Progenitor cell of endocrine pancreas (in vitro differentiated cells): ENCODE measurements around the gene NT5DC2. TPM values are rescaled to one million over a fixed set of nuclear protein-coding genes. Genes with fewer than 3 reads are reported as not detected.

Source experiments
- DNase-seq: peaks from one replicate; pipeline ENCODE4 v3.0.0; 2021; ENCODE audit warnings: low spot score; ENCODE audit not compliant: unreplicated experiment
- H3K27ac Mint-ChIP-seq: 2 replicates; pipeline ENCODE4 v1.8.0; 2021; ENCODE audit warnings: mild to moderate bottlenecking, moderate library complexity, mixed read lengths
- H3K27me3 Mint-ChIP-seq: 2 replicates; pipeline ENCODE4 v1.8.0; 2021; ENCODE audit warnings: mixed read lengths
- H3K36me3 Mint-ChIP-seq: 2 replicates; pipeline ENCODE4 v1.8.0; 2022; ENCODE audit warnings: mixed read lengths; ENCODE audit not compliant: insufficient read depth
- H3K4me1 Mint-ChIP-seq: 2 replicates; pipeline ENCODE4 v1.8.0; 2021; ENCODE audit warnings: low read depth, mixed read lengths
- H3K4me3 Mint-ChIP-seq: 2 replicates; pipeline ENCODE4 v1.8.0; 2021; ENCODE audit warnings: low read depth, mild to moderate bottlenecking, moderate library complexity, mixed read lengths
- H3K9me3 Mint-ChIP-seq: 2 replicates; pipeline ENCODE4 v1.8.0; 2021; ENCODE audit warnings: low read depth, mixed read lengths
- total RNA-seq: library from RNA; stranded (reverse); gene quantifications from 2 replicates; pipeline ENCODE4 v1.2.1, GENCODE V29; 2021
- TF ChIP-seq, protein P1 (sequence below): fragments of 200-600 bp; sonication (generic); IDR thresholded peaks from one replicate; pipeline ENCODE4 v1.5.0; 2021; ENCODE audit warnings: antibody characterized with exemption, mild to moderate bottlenecking; ENCODE audit not compliant: unreplicated experiment

NT5DC2 gene
- total RNA-seq, 1 donor from 2014 or later = 269 TPM

- H3K4me1 Mint-ChIP-seq = no peaks in the 10 kb centered on the region
- no peak for DNase-seq
- H3K27ac Mint-ChIP-seq = no peak overlapping the region
- no peak overlapping the region for H3K4me3 Mint-ChIP-seq
- H3K27me3 Mint-ChIP-seq = no peaks in the 10 kb centered on the region
- TF ChIP-seq, protein P1, sequence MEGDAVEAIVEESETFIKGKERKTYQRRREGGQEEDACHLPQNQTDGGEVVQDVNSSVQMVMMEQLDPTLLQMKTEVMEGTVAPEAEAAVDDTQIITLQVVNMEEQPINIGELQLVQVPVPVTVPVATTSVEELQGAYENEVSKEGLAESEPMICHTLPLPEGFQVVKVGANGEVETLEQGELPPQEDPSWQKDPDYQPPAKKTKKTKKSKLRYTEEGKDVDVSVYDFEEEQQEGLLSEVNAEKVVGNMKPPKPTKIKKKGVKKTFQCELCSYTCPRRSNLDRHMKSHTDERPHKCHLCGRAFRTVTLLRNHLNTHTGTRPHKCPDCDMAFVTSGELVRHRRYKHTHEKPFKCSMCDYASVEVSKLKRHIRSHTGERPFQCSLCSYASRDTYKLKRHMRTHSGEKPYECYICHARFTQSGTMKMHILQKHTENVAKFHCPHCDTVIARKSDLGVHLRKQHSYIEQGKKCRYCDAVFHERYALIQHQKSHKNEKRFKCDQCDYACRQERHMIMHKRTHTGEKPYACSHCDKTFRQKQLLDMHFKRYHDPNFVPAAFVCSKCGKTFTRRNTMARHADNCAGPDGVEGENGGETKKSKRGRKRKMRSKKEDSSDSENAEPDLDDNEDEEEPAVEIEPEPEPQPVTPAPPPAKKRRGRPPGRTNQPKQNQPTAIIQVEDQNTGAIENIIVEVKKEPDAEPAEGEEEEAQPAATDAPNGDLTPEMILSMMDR = no peak
- peaks cover 21% of the 10 kb centered on the region for H3K36me3 Mint-ChIP-seq
- H3K9me3 Mint-ChIP-seq = no peaks in the 10 kb centered on the region
These were observed 30.3 kb upstream of the NT5DC2 start for GRCh38 chr3:52563984-52564383.

GRCh38 chr3:52561028-52561747 is 27.5 kb upstream of the NT5DC2 start:
- TF ChIP-seq, protein P1 = no peak
- no peak for DNase-seq
- Mint-ChIP-seq H3K4me1 (no peaks in the 10 kb centered on the region), H3K36me3 (peaks cover 15% of the 10 kb centered on the region), H3K9me3 (no peaks in the 10 kb centered on the region), H3K27ac (no peak overlapping the region), H3K4me3 (no peak overlapping the region), H3K27me3 (no peaks in the 10 kb centered on the region)

DNA sequence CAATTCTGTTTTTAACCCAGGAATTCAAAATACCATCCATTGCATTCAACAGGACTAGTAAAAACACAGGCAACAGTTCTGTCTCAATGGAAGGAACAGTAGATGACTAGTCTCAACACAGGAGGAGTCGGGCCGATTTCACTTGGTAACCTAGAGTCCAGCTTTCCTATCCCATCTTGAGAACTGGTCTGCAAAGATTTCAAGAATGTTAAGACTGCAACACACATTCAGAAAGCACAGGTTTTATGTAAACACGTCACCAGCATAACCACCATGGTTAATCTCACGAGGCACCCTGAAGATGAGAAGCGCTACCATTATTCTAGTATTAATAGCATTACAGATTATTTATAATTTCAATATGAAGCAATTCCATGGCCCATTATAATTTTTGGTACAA is 24.8 kb upstream of the NT5DC2 start:
- Mint-ChIP-seq H3K36me3 (peaks cover 14% of the 10 kb centered on the region), H3K4me3 (no peak overlapping the region), H3K27ac (no peak overlapping the region), H3K9me3 (no peaks in the 10 kb centered on the region), H3K27me3 (no peaks in the 10 kb centered on the region), H3K4me1 (peaks cover 2% of the 10 kb centered on the region)
- DNase-seq = no peak
- TF ChIP-seq, protein P1 = no peak

- TF ChIP-seq, protein P1 = no peak
- DNase-seq = no peak
- no peak overlapping the region for H3K4me3 Mint-ChIP-seq
- no peaks in the 10 kb centered on the region for H3K27me3 Mint-ChIP-seq
- H3K4me1 Mint-ChIP-seq = peaks cover 2% of the 10 kb centered on the region
- no peaks in the 10 kb centered on the region for H3K9me3 Mint-ChIP-seq
- H3K36me3 Mint-ChIP-seq = peaks cover 11% of the 10 kb centered on the region
- peak overlapping the region; percentile 14 for H3K27ac Mint-ChIP-seq
These were observed 23.6 kb upstream of the NT5DC2 start for GRCh38 chr3:52557011-52557960.

GRCh38 chr3:52555056-52555455 is 21.4 kb upstream of the NT5DC2 start:
- Mint-ChIP-seq H3K4me3 (no peak overlapping the region), H3K27me3 (no peaks in the 10 kb centered on the region), H3K4me1 (peaks cover 2% of the 10 kb centered on the region), H3K27ac (no peak overlapping the region), H3K9me3 (no peaks in the 10 kb centered on the region), H3K36me3 (peaks cover 12% of the 10 kb centered on the region)
- DNase-seq = no peak
- TF ChIP-seq, protein P1 = no peak
